Measurements from ENCODE around the gene KRTAP4-11.
"Not testable (repeated sequence)": the region's sequence is repeated elsewhere in the genome, so short reads cannot be mapped to it uniquely, and the experiment has no call there.

KRTAP4-11 gene

DNA sequence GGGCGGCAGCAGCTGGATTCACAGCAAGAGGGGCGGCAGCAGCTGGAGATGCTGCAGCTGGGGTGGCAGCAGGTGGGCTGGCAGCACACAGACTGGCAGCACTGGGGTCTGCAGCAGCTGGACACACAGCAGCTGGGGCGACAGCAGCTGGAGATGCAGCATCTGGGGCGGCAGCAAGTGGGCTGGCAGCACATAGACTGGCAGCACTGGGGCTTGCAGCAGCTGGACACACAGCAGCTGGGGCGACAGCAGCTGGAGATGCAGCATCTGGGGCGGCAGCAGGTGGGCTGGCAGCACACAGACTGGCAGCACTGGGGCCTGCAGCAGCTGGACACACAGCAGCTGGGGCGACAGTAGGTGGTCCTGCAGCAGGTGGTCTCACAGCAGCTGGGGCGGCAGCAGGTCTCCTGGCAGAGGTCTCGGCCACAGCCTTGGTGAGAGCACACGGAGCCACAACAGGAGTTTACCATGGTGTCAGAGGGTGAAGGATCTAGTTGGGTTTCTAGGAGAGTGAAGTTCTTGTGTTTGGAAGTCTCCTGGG is at the start of gene KRTAP4-11:
TSS of gene KRTAP4-11 (minus strand) at position 528 of the 541 bp plus-strand sequence. CDS start at position 470, 58 bp downstream.
- not testable (repeated sequence) for DNase-seq

DNA sequence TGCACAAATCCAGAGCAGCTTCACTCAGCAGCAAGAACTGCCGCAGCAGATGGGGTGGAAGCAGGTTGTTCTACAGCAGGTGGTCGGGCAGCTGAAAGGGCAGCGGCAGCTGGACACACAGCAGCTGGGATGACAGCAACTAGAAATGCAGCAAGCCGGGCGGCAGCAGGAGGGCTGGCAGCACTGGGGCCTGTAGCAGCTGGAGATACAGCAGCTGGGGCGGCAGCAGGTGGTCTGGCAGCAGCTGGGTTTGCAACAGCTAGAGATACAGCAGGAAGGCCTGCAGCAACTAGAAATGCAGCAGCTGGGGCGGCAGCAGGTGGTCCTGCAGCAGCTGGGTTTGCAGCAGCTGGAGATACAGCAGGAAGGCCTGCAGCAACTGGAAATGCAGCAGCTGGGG is 49.4 kb upstream of the KRTAP4-11 start:
- DNase-seq = no peak

DNA sequence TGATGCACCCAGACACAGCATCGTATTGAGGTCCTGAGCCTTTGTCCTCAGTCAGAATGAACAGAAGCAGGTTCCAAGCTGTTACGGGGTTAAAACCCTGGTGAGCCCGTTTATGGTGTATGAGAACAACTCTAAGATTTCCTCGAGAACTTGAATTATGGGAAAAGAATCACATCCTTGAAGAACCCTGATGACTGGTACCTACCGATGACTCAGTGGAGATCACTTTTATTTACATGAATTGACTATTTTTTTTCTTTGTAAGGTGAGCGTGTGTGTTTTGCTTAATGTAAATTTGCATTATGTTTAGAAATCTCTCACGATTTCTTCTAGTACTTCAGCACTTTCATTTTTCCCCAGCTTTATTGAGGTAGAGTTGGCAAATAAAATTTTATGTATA is 45.7 kb upstream of the KRTAP4-11 start:
- no peak for DNase-seq

DNA sequence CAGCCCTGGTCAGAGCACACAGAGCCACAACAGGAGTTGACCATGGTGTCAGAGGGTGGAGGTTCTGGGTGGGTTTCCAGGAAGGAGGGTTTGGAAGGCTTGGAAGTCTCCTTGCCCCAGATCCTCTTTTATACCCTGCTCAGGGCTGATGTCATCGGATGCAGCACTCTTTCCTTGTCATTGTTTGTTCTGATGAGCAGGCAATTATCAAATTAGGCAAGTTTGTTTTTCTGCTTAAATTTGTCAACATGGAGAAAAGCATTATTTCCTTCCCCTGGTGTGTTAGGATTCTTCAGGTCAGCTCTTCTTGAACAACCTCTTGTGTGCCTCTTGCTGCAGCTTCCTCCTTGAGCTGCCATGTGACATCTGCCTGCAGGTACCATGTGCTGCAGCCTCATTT is 42.5 kb upstream of the KRTAP4-11 start, which contains the start of gene KRTAP4-4:
TSS of gene KRTAP4-4 (minus strand) at position 101 of the 400 bp plus-strand sequence. CDS start at position 44, 57 bp downstream.
- DNase-seq = no peak

DNA sequence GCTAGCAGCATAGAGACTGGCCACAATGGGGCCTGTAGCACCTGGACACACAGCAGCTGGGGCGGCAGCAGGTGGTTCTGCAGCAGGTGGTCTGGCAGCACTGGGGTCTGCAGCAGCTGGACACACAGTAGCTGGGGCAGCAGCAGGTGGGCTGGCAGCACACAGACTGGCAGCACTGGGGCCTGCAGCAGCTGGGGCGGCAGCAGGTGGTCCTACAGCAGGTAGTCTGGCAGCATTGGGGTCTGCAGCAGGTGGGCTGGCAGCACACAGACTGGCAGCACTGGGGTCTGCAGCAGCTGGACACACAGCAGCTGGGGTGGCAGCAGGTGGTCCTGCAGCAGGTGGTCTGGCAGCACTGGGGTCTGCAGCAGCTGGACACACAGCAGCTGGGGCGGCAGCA is 42.0 kb upstream of the KRTAP4-11 start:
- DNase-seq = not testable (repeated sequence)

DNA sequence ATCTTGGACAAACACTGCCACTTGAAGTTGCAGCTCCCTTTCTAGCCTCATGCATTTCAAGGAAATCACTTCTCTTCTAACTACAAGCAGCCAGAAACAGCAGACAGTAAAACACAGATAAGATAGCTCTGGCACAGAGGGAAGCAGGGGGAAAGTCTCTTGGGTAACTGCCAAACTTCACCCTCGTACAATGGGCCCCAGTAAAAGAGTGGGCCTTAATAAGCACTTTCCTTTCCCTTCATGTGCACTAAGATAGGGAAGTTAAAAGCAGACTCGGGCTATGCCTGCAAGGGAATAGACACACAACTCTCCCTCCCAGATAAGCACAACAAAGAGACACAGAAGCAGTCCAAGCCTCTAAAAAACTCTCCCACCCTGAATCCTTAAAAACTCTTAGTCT is 35.7 kb upstream of the KRTAP4-11 start:
- no peak for DNase-seq

DNA sequence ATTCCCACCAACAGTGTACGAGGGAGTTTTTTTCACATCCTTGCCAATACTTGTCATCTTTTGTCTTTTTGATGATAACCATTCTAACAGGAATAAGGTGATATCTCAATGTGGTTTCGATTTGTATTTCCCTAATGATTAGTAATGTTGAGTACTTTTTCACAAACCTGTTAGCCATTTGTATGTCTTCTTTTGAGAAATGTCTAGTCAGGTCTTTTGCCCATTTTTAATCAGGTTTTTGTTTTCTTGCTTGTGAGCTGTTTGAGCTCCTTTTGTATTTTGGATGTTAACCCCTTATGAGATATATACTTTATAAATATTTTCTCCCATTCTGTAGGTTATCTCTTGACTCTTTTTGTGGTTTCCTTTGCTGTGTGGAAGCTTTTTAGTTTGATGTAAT is 33.4 kb upstream of the KRTAP4-11 start:
- no peak for DNase-seq

DNA sequence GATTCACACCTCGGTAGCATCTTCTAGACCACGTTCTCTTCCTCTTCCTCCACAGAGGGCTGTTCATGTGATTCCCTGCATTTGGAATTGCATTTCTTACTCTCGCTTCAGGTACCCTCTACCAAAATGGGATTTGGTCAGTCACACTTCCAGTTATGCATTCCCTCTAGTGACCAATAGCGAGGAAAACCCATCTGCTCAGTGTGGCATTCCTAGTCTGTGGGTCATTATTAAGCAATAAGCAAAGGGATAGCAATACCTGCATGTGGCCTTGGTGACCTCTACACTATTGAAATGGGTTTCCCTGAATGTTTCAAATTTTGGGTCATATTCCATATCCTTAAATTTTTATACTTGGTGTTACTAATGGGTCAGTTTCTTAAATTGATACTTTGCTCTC is 31.9 kb upstream of the KRTAP4-11 start:
- DNase-seq = no peak

DNA sequence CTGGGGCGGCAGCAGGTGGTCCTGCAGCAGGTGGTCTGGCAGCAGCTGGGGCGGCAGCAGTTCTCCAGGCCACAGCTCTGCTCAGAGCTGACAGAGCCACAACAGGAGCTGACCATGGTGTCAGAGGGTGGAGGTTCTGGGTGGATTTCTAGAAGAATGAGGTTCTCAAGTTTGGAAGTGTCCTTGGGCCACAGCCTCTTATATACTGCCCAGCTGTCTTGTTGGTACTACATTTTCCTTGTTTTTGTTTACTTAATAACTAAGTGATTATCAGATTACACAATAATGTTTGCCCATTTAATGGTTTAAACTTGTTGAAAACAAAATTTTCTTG is 31.4 kb upstream of the KRTAP4-11 start, which contains the start of gene KRTAP4-5:
TSS of gene KRTAP4-5 (minus strand) at position 174 of the 334 bp plus-strand sequence. CDS start at position 116, 58 bp downstream.
- DNase-seq = no peak

DNA sequence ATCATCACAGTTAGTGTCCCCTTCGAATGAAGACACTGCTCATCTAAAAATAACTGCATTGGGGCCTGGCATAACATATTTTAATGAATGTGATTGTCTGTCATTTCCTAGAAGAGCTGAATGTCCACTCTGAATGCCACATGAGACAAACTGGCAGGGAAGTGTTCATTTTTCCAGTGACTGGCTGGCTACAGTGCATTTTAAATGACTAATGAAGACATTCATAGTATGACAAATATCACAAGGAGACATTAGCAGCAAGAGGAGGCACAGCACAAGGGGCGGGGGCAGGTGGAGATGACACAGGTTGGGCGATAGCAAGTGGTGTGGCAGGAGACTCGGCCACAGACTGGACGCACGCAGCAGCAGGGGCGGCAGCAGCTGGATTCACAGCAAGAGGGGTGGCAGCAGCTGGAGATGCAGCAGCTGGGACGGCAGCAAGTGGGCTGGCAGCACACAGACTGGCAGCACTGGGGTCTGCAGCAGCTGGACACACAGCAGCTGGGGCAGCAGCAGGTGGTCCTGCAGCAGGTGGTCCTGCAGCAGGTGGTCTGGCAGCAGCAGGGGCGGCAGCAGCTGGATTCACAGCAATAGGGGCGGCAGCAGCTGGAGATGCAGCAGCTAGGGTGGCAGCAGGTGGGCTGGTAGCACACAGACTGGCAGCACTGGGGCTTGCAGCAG is 30.9 kb upstream of the KRTAP4-11 start:
- not testable (repeated sequence) for DNase-seq

DNA sequence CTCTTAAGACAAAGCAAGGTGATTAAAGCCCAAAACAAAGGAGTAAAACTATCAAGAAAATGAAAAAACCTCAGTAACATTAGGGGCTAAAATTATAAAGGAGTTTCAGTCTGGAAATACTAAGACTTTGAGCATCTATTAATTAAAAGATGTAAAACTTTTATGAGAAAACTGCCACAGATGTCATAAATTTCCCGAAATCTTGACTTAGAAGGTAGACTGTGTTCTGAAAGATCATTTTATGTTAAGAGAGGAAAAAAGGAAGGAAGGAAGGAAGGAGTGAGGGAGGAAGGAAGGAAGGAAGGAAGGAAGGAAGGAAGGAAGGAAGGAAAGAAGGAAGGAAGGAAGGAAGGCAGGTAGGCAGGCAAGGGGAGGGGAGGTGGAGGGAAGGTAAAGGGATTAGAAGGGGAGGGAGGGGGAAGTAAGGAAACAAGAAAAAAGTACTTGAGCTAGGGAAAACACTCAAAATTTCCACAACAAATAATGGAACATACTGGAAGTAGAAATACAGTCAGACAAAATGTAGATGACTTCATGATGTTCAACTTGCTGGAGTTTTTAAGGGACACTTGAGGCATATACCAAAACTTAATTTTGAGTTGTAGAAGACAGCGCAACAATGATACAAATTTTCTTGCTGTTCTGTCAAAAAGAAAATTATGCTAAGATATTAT is 29.5 kb upstream of the KRTAP4-11 start:
- DNase-seq = no peak

DNA sequence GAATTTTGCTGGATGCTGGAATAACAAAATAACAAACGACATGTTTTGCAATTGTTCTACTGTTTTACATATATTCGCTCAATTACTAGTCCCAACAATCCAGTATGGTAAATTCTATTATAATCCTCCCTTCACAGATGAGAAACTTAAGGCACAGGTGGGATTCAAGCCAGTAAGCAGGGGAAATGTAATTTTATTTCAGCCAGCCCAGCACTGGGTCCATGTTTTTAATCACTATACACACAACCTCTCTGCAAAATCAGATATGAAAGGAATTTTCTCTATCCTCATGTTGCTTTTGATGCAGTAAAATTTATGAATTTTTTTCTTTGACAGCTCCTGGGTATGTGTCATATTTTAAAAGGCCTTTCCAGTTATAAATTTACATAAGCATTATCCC is 27.1 kb upstream of the KRTAP4-11 start:
- DNase-seq = no peak

DNA sequence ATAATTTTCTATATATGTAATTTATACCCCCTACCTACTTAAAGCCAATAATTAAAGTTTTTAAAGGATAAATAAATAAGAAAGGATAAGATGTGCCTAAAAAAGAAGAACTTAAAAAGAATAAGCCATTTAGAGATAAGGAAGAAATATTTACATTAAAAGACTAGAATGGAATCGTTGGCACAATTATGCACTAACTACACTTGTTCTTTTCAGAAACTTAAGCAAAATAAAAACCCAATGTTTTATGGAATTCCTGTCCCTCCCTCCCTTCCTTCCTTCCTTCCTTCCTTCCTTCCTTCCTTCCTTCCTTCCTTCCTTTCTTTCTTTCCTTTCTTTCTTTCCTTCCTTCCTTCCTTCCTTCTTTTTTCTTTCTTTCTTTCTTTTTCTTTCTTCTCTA is 26.7 kb upstream of the KRTAP4-11 start:
- no peak for DNase-seq

DNA sequence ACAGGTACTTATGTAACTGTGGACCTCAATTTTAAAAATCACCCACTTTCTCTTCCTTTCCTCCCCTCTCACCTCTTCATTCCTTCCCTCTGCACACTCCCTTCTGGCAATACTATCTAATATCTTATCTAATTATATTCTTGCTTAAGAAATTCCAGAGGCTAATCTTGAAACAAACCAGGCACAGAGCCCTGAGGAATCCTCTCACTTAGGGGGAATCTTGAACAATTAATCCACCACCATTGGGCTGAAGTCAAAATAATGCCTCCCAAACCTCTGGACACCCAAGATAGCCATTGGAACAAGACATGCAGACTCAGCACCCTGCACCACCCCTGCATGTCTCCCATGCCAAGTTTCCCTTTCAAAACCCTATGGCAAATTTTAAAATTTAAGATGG is 23.2 kb upstream of the KRTAP4-11 start:
- DNase-seq = no peak

DNA sequence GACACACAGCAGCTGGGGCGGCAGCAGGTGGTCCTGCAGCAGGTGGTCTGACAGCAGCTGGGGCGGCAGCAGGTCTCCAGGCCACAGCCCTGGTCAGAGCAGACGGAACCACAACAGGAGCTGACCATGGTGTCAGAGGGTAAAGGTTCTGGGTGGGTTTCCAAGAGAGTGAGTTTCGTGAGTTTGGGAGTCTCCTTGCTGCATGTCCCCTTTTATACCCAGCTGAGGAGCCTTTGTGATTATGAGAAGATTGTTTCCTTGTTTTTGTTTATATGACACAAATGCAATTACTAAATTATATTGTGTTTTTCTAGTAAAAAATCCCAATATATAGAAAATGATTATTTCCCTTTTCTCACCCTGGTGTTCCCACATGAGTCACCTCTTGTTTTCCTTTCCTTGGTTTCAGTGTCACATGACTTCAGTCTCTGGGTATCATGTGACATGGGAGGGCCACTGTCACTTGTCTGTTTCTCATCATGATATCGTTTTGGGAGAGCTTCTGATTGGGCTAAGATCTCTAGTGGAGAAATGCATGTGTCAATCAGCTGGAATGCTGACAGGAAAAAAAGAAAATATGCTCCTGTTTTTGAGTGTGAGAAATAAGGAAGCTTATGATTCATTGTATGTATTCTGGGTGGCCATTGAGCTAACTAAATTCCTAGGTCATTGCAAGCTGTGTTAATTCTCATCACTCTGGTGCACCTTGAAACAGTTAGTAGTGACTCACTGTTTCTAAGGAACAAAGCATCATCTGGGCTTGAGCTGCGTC is 22.4 kb upstream of the KRTAP4-11 start, which contains the start of gene KRTAP4-6:
TSS of gene KRTAP4-6 (minus strand) at position 185 of the 772 bp plus-strand sequence. CDS start at position 128, 57 bp downstream.
- DNase-seq = no peak

DNA sequence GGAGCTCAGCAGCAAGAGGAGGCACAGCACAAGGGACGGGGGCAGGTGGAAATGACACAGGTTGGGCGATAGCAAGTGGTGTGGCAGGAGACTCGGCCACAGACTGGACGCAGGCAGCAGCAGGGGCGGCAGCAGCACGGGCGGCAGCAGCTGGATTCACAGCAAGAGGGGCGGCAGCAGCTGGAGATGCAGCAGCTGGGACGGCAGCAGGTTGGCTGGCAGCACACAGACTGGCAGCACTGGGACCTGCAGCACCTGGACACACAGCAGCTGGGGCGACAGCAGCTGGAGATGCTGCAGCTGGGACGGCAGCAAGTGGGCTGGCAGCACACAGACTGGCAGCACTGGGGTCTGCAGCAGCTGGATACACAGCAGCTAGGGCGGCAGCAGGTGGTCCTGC is 21.7 kb upstream of the KRTAP4-11 start:
- not testable (repeated sequence) for DNase-seq

DNA sequence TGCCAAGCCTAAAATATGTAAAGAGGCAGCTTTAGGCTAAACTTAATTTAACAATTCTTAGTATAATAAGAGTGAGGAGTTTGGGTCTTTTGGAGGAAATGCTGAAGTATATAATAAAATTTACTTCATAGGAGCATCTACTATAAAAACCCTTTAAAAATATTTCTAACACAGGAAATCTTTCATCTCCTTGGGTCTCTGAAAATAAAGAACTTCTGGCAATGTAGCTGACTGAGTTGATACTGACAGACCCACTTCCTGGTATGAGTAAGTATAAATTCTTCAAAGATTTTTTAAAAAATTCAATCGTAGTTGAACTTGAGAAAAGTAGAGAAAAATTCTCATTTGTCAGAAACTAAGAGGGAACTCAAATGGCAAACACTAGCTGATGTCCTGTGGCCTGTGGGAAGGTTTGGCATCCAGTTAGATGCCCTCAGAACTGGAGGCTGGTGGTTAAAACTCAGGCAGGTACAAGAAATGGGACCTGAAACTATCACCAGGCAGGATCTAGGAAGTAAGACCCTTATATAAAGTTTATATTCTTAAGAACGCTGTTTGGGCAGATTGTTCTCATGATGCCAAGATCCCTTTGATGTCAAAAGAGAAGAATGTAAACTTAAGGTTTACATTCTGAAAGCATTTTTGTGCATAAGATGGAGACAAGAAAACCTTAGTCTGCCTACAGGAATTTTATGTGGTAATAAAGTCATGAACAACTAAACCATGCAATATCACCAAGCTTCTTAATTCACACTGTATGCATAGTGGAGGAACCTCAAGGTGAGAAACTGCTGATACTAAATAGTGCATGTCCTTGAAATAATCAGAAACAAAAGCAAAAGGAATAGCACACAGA is 15.9 kb upstream of the KRTAP4-11 start:
- DNase-seq = no peak

DNA sequence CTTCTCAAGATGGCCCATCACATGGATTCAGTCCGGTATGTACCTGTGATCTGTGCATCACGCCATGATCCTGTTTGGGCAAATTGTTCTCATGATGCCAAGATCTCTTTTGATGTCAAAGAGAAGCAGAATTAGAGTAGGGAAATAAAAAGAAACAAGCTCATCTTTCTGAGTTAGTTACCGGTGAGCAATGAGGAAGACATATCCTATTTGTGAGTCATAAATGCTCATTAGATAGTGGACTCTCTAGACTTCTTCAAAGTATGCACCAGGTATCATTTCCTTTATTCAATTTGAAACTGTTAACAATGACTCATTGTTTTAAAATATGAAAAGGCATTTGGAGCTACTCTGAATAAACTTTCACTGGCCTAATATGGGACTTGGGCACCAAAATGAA is 13.8 kb upstream of the KRTAP4-11 start:
- DNase-seq = no peak

DNA sequence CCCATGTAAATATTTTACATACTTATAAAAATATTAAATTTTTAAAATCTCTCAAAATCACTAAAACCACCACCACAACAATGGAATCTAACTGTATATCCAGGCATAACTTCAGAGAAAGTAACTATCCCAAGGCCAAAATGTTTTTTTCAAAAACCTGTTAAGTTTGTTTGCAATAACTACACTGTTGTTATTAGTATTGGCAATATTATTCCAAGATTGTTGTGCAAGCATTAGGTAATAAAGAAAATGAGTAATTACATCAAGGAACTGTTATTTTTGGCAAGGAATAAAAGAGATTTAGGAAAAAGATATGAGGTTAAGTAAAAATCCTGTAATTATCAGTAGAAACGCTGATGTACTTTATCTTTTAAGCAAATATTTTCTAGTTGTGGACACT is 9.2 kb upstream of the KRTAP4-11 start:
- no peak for DNase-seq

DNA sequence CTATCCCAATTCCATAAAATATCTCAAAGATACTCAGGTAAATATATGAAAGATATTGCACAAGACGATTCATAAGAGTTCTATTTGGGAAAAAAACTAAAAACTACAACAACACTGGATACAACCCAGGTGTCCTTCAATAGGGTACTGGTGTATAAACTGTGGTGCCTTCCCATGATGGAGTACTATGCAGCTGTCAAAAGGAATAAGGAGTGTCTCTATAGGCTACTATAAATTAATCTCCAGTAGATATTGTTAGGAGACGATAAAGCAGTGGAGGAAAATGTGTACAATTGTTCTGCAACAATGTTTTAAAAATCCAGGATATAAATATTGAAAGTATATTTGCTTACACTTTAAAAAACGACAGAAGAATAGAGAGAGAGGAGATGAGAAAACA is 8.2 kb upstream of the KRTAP4-11 start:
- no peak for DNase-seq

DNA sequence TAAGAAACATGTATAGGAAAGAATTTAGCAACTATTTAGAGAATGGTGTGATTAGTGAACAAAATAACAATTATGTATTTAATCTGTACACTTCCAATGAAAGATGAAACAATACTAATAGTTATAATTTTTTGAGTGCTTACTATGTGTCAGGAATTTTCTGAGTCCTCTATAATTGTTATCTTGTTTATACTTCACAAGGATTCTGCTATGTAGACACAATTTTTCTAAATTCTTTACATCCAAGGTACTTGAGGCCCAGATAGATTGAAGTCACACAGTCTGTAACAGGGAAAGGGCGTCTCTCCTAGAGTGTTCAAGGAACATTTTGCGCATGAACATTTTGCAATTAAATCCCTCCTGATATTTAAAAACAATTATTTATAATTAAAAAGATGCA is 6.9 kb upstream of the KRTAP4-11 start:
- no peak for DNase-seq

DNA sequence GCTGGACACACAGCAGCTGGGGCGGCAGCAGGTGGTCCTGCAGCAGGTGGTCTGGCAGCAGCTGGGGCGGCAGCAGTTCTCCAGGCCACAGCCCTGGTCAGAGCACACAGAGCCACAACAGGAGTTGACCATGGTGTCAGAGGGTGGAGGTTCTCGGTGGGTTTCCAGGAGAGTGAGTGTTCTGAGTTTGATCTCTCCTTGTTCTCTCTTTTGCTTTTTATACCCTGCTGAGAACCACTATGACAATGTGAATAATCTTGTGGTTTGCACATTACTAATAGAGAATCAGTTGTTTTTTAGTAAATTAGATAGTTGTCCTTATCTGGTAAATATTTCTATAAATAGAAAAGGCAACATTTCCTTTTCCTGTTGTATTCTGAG is 5.8 kb upstream of the KRTAP4-11 start, which contains the start of gene KRTAP4-12:
TSS of gene KRTAP4-12 (minus strand) at position 192 of the 381 bp plus-strand sequence. CDS start at position 132, 60 bp downstream.
- not testable (repeated sequence) for DNase-seq
